HL-60 (cell line): ENCODE results near the gene PTPRR.

ENCODE experiments used
- CTCF ChIP-seq: IDR thresholded peaks from one replicate; pipeline ENCODE4 v1.5.1; 2011; ENCODE audit warnings: low read length, control low read depth, inconsistent platforms; ENCODE audit not compliant: insufficient read depth
- REST ChIP-seq: IDR thresholded peaks from 2 replicates; pipeline ENCODE4 v1.6.1; 2012; ENCODE audit warnings: low read depth; ENCODE audit not compliant: insufficient replicate concordance

GRCh38 chr12:70920251-70920851 is at the start of gene PTPRR:
- TF ChIP-seq CTCF (no peak), REST (no peak)
